Stimulated activated CD4-positive, alpha-beta T cell treated with anti-CD3 and anti-CD28 coated beads, Interleukin-1b, Interleukin-23, amount 100 ng/mL, for 24 hours (primary cell): ENCODE measurements around the gene WNT1.

Experiments used
- DNase-seq, 4 experiments: peaks; one replicate each; pipeline ENCODE4 v3.0.0-alpha.2; 2020; ENCODE audit warnings: low read depth in 4 of 4, low spot score in 1 of 4

WNT1 gene

DNA sequence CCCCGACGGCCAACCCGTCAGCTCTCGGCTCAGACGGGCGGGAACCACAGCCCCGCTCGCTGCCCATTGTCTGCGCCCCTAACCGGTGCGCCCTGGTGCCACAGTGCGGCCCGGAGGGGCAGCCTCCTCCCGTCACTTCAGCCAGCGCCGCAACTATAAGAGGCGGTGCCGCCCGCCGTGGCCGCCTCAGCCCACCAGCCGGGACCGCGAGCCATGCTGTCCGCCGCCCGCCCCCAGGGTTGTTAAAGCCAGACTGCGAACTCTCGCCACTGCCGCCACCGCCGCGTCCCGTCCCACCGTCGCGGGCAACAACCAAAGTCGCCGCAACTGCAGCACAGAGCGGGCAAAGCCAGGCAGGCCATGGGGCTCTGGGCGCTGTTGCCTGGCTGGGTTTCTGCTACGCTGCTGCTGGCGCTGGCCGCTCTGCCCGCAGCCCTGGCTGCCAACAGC is at the start of gene WNT1:
Gene WNT1, plus strand, starts transcription at position 32 of the 450 bp plus-strand sequence. Its CDS starts 329 bp downstream, at position 361.
- DNase-seq = no peak

DNA sequence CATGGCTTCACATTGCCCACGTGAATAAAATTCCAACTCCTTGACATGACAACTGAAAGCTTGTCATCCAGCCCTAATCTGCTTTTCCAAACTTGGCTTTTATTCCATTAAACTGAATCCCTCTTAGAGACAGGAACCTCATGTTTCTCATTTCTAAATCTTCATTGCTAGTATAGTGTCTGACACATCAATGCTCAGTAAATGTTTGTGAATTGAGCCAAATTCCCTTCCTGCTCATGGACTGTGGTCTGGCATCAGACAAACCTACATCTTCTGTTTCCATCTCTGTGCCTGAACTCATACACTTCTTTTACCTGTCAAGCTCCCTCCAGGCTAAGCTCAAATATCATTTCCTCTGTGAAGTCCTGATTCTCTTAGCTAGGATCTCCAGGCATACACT is 48.6 kb upstream of the WNT1 start:
- DNase-seq = no peak

DNA sequence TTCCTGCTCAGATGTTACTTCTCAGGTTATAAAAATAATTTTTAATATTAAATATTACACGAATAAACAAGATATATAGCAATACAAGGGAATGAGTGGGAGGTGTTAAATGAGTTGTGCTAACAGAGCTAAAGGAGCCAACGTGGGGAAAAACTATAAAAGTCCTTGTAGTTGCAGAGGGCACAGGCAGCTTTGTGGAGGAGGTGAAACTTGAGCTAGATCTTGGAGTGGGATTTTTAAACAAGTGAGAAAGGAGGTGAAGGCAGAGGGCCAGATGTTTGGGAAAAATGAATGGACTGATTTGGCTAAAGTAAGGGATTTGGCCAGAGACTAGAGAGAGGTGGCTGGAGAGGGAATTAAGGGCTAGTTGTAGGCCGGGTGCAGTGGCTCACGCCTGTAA is 47.6 kb upstream of the WNT1 start:
- DNase-seq = no peak

DNA sequence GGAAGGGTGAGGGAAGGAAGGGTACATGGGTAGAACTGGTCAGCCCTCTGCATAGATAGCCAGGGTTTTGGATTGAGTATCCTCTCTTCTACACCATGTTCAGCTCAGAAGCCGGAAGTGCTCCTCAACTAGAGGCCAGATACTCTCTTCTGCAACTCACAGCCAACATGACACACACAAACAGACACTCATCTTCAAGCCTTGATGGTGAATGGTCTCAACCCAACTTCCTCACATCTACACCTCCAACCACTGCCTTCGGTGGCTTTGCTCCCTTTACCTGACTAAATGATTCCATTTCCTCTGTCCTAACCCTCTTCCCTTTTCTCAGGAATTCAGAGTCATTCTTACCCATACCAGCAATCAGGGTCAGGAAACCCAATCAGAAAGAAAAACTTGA is 45.2 kb upstream of the WNT1 start:
- no peak for DNase-seq

DNA sequence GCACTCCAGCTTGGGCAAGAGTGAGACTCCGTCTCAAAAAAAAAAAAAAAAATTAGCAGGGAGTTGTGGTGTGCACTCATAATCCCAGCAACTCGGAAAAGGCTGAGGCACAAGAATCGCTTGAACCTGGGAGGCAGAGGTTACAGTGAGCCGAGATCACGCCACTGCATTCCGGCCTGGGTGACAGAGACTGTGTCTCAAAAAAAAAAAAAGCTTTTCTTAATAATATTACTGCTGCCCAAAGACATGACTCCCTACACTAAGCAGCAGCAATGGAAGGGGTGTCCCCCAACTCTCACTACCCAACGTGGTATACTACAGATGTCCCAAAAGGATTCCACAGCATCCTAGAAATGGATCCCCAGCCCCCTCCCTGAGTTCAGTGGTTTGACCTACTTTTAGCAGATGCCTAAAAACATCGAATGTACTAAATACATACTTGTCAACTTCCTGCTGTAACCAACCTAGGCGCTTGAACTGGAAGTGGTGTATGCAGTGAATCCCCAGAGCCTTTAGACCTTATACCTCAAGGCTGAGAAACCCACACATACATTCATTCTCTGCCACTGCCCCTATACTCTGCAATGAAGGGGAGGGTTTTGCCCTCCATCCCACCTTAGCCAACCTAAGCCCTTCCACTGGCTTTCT is 44.3 kb upstream of the WNT1 start:
- DNase-seq = no peak

DNA sequence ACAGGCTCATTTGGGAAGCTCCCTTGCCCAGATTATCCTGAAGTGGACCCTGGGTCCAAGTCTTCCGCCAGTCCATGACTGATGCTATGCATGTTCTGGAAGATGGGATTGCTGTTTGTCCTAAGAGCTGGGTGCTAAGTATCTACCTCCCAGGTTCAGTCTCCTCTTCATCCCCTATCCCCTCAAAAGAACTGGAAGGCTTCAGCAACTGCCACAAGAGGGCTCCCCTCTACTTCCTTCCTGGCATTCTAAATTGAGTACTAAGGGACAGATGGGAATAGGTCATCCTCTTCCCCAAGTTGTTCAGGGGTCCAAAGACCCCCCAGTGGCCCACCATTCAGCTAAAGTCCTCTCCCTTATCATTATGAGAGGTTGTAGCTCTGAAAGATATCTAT is 43.8 kb upstream of the WNT1 start:
- no peak for DNase-seq

DNA sequence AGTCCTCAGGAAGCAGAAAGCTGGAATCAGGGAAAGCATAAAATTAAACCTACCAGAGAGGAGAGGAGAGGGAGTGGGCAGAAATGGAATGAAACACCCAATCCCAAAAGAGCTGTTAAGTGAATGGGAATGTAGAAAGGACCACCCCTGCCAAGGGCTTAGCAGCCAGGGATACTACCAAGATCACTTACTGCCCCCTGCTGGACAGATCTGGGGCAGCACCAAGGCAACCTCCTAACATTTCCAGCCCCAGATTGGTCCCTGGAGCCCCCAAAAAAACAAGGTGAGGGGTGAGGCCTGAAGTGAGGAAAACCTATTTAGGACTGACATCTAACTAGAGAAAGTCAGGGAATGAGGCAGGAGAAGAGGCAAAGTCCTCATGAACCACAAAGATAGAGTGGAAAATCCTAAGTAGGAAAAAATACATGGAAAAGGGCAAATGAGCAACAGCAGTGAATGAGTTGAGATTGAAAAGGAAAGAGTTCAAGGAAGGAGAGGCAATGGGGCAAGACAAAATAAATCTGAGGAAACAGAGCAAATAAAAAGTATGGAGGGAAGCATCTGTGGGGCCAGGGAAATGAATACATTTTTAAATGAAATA is 41.6 kb upstream of the WNT1 start:
- peak; percentile 71 to 80 (median 76) for DNase-seq

DNA sequence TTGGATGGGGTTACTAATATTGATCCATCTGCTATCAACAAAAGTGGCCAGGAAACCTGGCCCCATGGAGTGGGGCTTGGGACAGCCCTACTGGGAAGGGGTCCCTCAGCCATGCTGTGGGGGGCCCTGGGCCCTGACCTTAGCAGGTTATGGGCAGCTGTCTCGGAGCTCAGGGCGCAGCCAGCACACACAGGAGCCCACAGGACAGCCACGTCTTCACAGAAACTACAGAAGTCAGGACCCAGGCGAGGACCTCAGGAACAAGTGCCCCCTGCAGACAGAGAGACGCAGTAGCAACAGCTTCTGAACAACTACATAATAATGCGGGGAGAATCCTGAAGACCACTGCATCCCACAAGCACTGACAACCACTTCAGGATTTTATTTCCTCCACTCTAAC is 41.0 kb upstream of the WNT1 start:
- no peak for DNase-seq

DNA sequence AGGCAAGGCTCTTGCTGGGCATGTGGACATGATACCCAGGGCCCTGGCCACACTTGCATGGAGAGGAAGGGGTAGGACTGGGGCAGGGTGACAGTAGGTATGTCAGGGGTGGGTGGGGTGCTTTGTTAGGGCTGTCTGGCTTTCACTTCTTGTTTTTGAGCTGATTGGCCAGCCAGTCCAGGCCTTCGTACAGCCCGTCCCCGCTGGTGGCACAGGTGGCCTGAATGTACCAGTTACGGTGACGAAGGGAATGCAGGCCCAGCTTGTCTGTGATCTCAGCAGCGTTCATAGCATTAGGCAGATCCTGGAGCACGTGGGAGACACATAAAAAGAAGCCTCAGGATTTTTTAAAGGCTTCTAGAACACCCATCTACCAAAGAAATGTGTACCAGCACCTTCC is 39.3 kb upstream of the WNT1 start:
- DNase-seq = no peak

DNA sequence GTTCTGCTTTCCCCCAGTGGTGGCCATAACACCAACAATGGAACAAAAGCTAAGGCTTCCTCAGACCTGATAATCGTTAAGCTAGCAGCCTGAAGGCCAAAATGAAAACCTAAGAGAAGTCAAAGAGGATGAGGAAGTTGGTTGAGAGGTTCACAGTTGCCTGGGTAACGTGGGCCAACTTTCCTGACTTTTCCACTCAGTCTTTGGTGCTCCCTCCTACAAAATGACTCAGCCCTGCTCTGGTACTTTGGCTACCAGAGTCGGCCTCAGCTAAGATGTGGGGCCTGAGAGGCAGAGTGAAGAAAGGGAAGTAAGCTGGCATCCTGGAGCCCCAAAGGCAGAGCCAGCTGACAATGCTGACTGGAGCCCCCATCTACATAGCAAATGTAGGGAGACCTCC is 37.9 kb upstream of the WNT1 start:
- no peak for DNase-seq

DNA sequence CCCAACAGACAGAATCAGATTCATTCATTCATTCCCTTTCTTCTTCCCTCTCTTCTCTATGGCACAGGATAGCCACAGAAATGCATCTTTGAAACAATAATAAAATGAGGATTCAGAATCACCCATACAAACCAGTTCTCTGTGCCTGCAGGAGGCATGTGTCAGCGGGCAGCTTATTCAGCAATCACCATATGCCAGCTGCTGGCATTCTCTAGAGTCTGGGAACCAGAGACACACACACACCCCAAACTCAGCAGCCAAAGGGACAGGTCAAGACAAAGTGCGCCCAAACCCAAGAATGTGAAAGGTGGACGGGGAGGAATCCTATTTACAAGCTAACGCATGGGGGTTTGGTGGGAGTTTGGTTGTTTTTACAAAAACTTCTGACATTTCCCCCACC is 34.9 kb upstream of the WNT1 start:
- no peak for DNase-seq

DNA sequence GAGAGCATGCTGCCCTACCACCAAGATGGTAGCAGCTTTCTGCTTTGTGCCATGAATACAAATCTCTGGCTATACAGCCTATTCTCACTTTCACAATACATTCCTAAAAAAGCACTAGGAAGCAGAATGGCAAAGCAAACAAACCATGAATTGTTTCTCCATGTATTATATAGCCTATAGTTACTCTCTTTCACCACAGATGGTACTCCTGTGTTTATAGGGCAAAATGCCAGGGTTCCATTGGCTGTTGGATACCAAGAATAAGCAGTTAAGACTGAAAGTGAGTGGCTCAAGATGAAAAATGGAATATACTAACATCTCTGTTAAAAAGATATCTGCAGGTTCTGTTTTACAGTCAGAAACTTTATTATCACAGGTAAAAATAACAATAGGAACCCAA is 31.9 kb upstream of the WNT1 start:
- DNase-seq = no peak

DNA sequence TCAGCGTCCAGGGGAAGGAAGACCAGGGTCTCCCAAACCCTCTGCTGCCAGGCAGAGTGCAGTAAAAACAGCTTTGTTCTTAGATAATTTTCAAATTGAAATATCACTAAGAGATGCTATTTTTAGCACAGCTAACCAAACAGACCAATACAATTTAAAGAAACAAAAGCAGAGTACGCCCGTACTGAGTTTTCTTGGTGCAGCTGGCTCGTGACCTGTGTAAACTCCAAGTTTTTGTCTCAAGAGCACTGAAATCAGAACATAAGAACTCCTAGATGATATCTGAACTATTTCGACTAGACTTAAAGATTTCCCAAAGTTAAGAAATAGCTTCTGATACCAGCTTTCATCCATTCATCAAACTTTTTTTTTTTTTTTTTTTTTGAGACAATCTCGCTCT is 31.2 kb upstream of the WNT1 start:
- no peak for DNase-seq

DNA sequence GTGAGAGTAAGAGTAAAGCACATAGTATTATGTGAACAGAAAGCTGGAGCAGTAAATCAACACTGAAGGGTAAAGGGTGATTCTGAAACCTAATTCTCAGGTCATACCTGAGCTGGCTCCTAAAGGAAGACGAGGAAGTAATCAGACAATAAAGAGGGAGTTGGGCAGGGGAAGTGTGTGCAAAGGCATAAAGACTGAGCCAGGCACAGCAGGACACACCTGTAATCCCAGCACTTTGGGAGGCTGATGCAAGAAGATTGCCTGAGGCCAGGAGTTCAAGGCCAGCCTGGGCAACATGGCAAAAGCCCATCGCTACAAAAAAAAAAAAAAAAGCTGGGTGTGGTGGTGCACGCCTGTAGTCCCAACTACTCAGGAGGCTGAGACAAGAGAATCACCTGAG is 30.4 kb upstream of the WNT1 start:
- no peak for DNase-seq

DNA sequence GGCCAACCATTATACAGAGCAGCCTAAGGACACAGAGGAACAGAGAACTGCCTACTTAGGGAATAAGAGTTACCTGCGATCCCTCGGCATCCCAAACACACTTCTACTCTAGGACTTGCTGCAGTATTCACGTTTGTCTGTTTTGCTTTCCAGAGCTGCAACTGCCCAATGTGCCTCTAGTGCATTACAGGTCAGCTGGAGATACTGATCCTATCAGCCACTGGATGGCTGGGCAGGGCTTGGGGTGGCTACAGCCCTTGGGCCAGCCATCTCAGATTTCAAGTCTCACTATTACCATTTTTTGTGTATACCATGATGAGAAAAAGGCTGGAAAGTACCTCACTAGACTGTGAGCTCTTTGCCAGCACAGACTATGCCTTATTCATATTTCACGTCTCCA is 25.4 kb upstream of the WNT1 start:
- no peak for DNase-seq

DNA sequence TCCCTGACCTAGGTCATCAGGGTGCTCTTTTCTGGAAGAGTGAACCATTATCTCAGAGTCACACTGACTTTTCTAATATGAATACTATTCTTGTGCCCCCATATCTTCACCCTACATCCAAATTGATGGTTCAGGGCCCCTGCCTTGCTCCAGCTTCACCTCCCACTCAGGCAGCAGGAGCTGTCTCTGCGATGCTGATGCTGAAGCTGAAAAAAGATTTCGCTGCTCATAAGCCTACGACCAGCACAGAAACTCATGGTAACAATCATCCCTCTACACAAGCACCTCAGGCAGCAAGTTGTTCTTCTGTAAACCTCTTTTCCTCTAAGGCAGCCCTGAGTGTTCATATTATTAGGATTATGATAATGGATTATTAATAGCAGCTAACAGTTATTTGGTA is 24.1 kb upstream of the WNT1 start:
- no peak for DNase-seq

DNA sequence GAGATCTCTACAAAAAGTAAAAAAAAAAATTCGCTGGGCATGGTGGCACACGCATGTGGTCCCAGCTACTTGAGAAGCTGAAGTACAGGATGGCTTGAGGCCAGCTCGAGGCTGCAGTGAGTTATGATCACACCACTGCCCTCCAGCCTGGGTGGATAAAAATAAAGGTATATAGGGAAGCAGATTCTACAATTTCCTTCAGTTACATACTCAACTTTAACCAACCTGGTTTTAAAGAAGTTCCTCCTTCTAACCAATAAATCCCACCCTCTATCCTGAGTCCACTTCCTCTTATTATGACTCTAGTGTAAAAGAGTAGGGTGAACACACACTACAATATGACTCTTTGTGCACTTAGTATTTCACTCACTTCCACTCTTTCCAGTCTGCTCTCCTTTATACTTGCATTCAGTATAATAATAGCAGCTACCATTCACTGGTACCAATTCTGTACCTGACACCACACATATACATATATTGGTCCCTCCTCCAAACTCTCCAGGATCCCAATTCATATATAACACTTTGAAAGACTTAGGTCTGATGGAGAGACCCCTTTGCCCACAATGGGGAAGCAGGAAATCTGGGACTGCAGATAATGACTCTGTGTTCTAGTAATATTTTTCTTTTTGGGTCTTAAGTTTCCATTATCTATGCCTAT is 23.2 kb upstream of the WNT1 start:
- DNase-seq = no peak

DNA sequence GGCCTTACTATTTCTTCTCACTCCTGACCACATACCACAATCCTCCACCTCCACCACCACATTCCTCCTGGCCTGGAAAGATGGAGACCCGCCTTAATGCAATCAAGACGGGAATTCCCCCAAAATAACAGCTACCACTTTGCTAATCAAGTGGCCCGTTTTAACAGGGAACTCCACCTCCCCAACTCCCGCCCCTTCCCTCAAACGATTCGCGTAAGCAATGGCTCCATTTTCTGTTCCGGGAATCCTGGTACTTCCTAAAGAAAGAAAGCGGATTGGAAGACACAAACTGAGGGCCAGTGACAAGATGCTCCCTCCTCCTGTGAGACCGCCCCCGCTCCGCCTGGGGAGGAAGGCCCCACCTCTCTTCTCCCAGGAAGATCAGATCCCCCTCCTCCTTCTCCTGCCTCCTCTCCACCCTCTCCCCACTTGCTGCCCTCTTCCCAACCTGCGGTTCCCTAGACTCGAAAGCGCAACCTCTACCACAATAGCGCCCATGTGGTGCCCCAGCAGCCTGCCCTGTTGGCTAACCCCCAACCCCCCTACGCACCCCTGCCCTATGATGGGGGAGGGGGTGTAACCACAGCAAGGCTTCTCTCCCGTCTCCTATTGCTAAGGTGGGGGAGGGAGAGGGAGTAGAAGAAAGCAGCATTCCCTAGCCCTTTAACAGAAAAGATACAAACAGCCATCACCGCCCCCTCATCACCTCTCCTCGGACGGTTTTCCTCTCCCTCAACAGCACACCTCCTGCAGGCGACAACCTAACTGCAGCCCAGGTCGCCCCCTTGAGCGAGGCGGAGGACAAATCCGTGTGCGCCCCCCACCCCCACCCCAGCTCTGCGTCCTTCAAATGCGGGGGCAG is 21.6 kb upstream of the WNT1 start:
- DNase-seq = no peak

DNA sequence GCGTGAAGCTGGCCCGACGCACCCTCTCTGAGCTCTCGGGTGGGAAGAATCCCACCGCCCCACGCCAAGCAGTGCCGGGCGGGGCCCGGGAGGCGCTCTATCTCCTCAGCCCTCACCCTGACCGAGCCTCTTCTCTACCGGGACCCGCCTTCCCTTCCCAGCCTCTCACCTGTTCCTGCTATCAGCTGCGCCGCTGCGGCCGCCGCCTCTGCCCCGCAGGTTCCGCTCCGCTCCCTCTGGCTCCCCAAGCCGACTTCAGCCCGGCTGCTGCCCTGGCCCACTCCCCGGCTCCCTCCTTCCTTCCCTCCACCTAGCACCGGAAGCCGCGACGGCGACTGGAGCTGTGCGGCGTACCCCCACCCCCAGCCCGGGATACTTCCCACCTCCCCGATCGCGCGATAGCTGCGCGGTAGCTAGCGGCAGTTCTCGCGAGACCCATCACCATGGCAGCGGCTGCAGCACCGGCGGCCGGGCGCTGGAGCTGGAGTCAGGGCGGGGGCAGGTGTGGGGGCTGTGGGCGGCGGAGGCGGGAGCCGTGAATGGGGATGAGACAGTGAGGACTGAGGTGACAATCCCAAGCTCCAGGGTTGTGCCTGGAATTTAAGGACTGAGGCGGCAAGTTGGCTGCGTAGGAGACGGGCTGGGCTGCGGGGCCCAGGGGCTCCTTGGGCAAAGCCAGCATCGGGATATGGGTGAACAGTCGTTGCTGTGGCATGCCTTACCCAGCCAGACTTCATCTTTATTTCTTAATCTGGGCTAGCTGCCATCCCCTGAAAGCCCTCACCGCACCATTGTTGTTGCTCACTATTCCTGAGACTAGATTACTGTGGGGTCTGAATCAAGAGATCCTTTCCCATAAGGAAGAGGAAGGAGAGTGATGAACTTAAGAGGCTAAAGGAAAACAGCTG is 20.7 kb upstream of the WNT1 start, which contains the start of gene ARF3:
Gene ARF3, minus strand, starts transcription at position 347 of the 908 bp plus-strand sequence. CDS start 16,392 bp downstream, outside the sequence.
- peak; percentile 79 to 91 (median 88) for DNase-seq

DNA sequence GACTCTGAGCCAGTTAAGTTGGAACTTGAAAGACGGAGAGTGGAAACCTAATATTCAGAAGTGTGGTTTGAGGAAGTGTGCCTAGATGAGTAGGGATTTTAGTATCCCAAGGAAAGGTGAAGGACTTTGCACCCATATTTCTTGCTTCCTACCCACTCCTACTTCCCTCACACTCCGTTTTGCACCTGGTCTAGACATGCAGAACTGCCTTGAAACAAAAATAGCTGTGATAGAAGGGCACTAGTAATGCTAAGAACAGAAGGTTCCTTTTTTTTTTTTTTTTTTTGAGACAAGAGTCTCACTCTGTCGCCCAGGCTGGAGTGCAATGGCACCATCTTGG is 20.1 kb upstream of the WNT1 start:
- no peak for DNase-seq

DNA sequence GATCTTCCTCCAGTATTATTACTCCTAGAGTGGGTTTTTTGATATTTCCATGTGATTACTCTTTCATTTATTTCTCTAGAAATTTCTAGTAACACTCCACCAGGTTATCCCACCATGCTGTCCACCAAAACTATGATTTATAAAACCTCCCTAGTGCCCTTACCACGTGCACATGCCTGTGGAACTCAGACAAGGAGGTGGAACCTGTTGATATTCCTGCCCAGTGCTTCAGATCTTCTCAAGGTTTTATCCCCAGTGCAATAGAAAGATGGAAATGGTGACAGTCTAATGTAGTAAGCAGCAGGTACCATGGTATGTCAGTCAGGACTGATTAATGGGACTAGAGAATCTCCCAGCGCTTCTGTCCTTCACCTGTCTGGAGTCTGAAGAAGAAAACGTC is 17.3 kb upstream of the WNT1 start:
- no peak for DNase-seq
